ENCODE results near the gene MAN1A1. TPM values are rescaled to one million over a fixed set of nuclear protein-coding genes. Genes with fewer than 3 reads are reported as not detected.
"Not testable (repeated sequence)": the region's sequence is repeated elsewhere in the genome, so short reads cannot be mapped to it uniquely, and the experiment has no call there.

MAN1A1 gene
- total RNA-seq, 1 experiment from 2014 or later, result 13.3 TPM

- Mint-ChIP-seq H3K9me3 (ENCODE audit: low read depth, unreplicated experiment) (no peaks in the 10 kb centered on the region), H3K4me1 (ENCODE audit: low read depth, unreplicated experiment) (no peaks in the 10 kb centered on the region), H3K36me3 (ENCODE audit: insufficient read depth, unreplicated experiment) (no peaks in the 10 kb centered on the region), H3K27ac (ENCODE audit: unreplicated experiment) (no peak overlapping the region), H3K4me3 (ENCODE audit: low read depth, unreplicated experiment) (no peak overlapping the region), H3K27me3 (ENCODE audit: unreplicated experiment) (no peaks in the 10 kb centered on the region)
- DNase-seq, result no peak
- intact Hi-C loops (cut with micrococcal nuclease; ENCODE audit: unreplicated experiment), result no loop called here
- no peak for TF ChIP-seq CTCF (IDR thresholded peaks at IDR 0.05; ENCODE audit: unreplicated experiment)
- BruUV-seq (replicated peaks), result no TSS peak
- CTCF ChIA-PET, result no interaction called here
Observed at GRCh38 chr6:119384444-119384843, 34.9 kb upstream of the MAN1A1 start.

GRCh38 chr6:119379809-119380208, 30.2 kb upstream of the MAN1A1 start:
- no peaks in the 10 kb centered on the region for H3K9me3 Mint-ChIP-seq (ENCODE audit: low read depth, unreplicated experiment)
- H3K4me1 Mint-ChIP-seq (ENCODE audit: low read depth, unreplicated experiment), result no peaks in the 10 kb centered on the region
- no peak overlapping the region for H3K4me3 Mint-ChIP-seq (ENCODE audit: low read depth, unreplicated experiment)
- H3K36me3 Mint-ChIP-seq (ENCODE audit: insufficient read depth, unreplicated experiment), result no peaks in the 10 kb centered on the region
- BruUV-seq (replicated peaks), result no TSS peak
- TF ChIP-seq CTCF (IDR thresholded peaks at IDR 0.05; ENCODE audit: unreplicated experiment), result no peak
- no peak overlapping the region for H3K27ac Mint-ChIP-seq (ENCODE audit: unreplicated experiment)
- no peaks in the 10 kb centered on the region for H3K27me3 Mint-ChIP-seq (ENCODE audit: unreplicated experiment)
- intact Hi-C loops (cut with micrococcal nuclease; ENCODE audit: unreplicated experiment), result no loop called here
- CTCF ChIA-PET, result no interaction called here
- no peak for DNase-seq

GRCh38 chr6:119377043-119377442, 27.5 kb upstream of the MAN1A1 start:
- intact Hi-C loops (cut with micrococcal nuclease; ENCODE audit: unreplicated experiment); DNase-seq; H3K36me3 Mint-ChIP-seq (ENCODE audit: insufficient read depth, unreplicated experiment); BruUV-seq (replicated peaks); H3K27ac Mint-ChIP-seq (ENCODE audit: unreplicated experiment); CTCF ChIA-PET; H3K27me3 Mint-ChIP-seq (ENCODE audit: unreplicated experiment); H3K9me3 Mint-ChIP-seq (ENCODE audit: low read depth, unreplicated experiment); H3K4me1 Mint-ChIP-seq (ENCODE audit: low read depth, unreplicated experiment); H3K4me3 Mint-ChIP-seq (ENCODE audit: low read depth, unreplicated experiment): not testable (repeated sequence)

- H3K27ac Mint-ChIP-seq (ENCODE audit: unreplicated experiment), result no peak overlapping the region
- TF ChIP-seq CTCF (IDR thresholded peaks at IDR 0.05; ENCODE audit: unreplicated experiment), result no peak
- H3K9me3 Mint-ChIP-seq (ENCODE audit: low read depth, unreplicated experiment), result peaks cover 2% of the 10 kb centered on the region
- DNase-seq, result no peak
- no peaks in the 10 kb centered on the region for H3K36me3 Mint-ChIP-seq (ENCODE audit: insufficient read depth, unreplicated experiment)
- H3K4me3 Mint-ChIP-seq (ENCODE audit: low read depth, unreplicated experiment), result no peak overlapping the region
- BruUV-seq (replicated peaks), result no TSS peak
- CTCF ChIA-PET, result no interaction called here
- intact Hi-C loops (cut with micrococcal nuclease; ENCODE audit: unreplicated experiment), result no loop called here
- H3K4me1 Mint-ChIP-seq (ENCODE audit: low read depth, unreplicated experiment), result no peaks in the 10 kb centered on the region
- no peaks in the 10 kb centered on the region for H3K27me3 Mint-ChIP-seq (ENCODE audit: unreplicated experiment)
Observed at GRCh38 chr6:119370080-119370479, 20.5 kb upstream of the MAN1A1 start.

- intact Hi-C loops (cut with micrococcal nuclease; ENCODE audit: unreplicated experiment), result no loop called here
- Mint-ChIP-seq H3K9me3 (ENCODE audit: low read depth, unreplicated experiment) (peaks cover 4% of the 10 kb centered on the region), H3K27ac (ENCODE audit: unreplicated experiment) (no peak overlapping the region), H3K36me3 (ENCODE audit: insufficient read depth, unreplicated experiment) (no peaks in the 10 kb centered on the region), H3K27me3 (ENCODE audit: unreplicated experiment) (no peaks in the 10 kb centered on the region), H3K4me1 (ENCODE audit: low read depth, unreplicated experiment) (no peaks in the 10 kb centered on the region), H3K4me3 (ENCODE audit: low read depth, unreplicated experiment) (no peak overlapping the region)
- no TSS peak for BruUV-seq (replicated peaks)
- CTCF ChIA-PET, result no interaction called here
- DNase-seq, result no peak
- TF ChIP-seq CTCF (IDR thresholded peaks at IDR 0.05; ENCODE audit: unreplicated experiment), result no peak
Observed at GRCh38 chr6:119368921-119369320, 19.4 kb upstream of the MAN1A1 start.
